ENCODE results near the gene RP2.

Gene RP2

GRCh38 chrX:46844913-46845312 is 8.1 kb downstream of the RP2 start:
- no peak for DNase-seq (ENCODE audit: low read depth)

- no peak for DNase-seq (ENCODE audit: low read depth)
Observed at GRCh38 chrX:46849933-46850332, 13.1 kb downstream of the RP2 start.

DNA sequence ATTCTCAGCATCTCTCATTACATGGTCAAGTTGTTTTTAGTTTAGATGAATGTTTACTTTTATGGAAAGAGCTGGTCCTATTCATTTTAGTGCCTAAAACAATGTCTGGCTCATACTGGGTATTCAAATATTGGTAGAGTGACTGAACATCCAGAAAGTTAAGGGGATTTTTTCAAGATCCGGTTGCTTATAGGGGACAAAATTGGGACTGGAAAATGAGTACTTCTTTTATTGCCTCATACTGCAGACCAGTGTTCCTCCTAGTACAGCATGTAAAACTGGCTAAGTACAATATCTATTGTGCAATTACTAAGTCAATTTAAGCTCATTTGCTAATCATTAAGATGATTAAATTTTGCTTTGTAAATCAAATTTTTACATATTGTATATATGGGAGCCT is 13.9 kb downstream of the RP2 start:
- DNase-seq (ENCODE audit: low read depth): no peak

- DNase-seq (ENCODE audit: low read depth): no peak
Observed at GRCh38 chrX:46856483-46856882, 19.6 kb downstream of the RP2 start.

- no peak for DNase-seq (ENCODE audit: low read depth)
Observed at GRCh38 chrX:46860557-46860956, 23.7 kb downstream of the RP2 start.

- no peak for DNase-seq (ENCODE audit: low read depth)
Observed at GRCh38 chrX:46863072-46863471, 26.2 kb downstream of the RP2 start.

- no peak for DNase-seq (ENCODE audit: low read depth)
Observed at GRCh38 chrX:46864606-46865005, 27.8 kb downstream of the RP2 start.

DNA sequence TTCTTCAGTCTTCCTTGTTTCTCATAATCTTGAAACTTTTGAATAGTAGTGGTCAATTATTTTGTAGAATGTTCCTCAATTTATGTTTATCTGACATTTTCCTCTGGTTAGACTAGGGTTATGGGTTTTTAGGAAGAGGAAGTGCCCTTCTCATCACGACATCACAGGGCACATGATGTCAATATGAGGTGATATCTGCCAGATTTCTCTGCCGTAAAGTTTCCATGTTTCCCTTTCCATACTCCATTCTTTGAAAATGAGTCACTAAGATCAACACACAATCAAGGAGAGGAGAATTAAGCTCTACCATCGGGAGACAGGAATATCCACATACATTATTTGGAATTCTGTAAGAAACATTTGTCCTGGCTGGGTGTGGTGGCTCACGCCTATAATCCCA is 28.4 kb downstream of the RP2 start:
- DNase-seq (ENCODE audit: low read depth): peak; percentile 15

- DNase-seq (ENCODE audit: low read depth): no peak
Observed at GRCh38 chrX:46866726-46867125, 29.9 kb downstream of the RP2 start.

DNA sequence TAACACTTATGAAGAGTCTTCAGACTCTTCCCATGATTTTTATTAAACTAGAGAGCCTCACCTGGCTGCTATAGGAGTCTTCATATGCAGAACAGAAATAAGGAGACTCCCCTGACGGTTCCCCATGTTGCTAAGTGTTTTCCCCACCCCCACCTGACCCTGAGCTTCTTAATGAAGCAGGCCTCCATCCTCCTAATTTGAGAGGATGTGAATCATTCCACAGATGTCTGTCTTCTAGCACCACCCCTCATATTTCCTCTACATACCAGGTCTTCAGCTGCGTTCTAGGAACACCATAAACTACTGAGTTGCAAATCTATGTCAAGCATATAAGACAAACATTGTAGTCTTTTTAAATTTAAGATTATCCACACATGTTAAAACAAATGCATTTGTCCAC is 36.9 kb downstream of the RP2 start:
- DNase-seq (ENCODE audit: low read depth): no peak

GRCh38 chrX:46876901-46877300 is 40.1 kb downstream of the RP2 start:
- DNase-seq (ENCODE audit: low read depth): peak; percentile 7

DNA sequence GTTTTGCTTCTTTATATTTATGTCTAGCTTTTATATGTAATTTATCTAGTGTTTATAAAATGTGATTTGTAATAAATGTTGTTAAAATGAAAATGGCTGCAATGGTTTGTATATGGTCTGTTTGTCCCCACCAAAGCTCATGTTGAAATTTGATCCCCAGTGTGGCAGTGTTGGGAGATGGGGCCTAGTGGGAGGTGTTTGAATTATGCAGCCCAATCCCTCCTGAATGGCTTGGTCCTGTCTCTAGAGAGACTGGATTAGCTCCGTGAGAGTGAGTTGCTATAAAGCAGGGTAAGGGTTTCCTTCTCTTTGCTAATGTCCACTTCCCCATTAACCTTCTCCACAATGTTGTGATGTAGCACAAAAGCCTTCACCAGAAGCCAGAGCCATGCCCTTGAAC is 45.4 kb downstream of the RP2 start:
- DNase-seq (ENCODE audit: low read depth): no peak

DNA sequence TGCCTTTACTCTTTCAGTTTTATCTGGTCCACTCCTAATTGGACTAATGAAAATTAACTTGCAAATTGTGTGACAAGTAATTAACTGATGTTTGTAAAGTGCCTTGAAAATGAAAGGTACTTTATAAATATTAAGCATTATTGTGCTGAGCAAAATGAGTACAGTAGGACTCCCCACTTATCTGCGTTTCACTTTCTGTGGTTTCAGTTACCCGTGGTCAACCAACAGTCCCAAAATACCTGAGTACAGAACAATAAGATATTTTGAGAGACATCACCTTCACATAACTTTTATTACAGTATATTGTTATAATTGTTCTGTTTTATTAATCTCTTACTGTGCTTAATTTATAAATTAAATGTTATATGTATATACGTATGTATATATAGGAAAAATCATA is 48.0 kb downstream of the RP2 start:
- no peak for DNase-seq (ENCODE audit: low read depth)

DNA sequence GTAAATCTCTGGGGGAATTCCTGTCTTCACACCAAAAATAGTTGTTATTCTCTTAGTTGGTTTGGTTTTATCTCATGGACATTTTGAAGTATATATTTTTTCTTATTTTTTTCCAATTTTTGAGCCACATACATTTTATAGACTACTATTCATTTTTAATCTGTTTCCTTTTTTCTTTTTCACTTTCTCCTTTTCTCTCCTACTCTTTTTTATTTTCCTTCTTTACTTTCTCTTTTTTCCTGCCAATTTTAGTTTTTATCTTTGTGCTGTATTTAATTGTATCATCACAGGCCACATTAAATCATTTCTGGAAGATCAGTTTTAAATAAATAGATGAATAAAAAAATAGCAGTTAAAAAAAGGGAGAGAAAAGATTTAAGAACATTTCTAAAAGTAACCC is 61.4 kb downstream of the RP2 start:
- no peak for DNase-seq (ENCODE audit: low read depth)

GRCh38 chrX:46903458-46904242 is 66.8 kb downstream of the RP2 start:
- no peak for DNase-seq (ENCODE audit: low read depth)

- DNase-seq (ENCODE audit: low read depth): no peak
Observed at GRCh38 chrX:46904626-46905025, 67.8 kb downstream of the RP2 start.

- no peak for DNase-seq (ENCODE audit: low read depth)
Observed at GRCh38 chrX:46910415-46910814, 73.6 kb downstream of the RP2 start.

DNA sequence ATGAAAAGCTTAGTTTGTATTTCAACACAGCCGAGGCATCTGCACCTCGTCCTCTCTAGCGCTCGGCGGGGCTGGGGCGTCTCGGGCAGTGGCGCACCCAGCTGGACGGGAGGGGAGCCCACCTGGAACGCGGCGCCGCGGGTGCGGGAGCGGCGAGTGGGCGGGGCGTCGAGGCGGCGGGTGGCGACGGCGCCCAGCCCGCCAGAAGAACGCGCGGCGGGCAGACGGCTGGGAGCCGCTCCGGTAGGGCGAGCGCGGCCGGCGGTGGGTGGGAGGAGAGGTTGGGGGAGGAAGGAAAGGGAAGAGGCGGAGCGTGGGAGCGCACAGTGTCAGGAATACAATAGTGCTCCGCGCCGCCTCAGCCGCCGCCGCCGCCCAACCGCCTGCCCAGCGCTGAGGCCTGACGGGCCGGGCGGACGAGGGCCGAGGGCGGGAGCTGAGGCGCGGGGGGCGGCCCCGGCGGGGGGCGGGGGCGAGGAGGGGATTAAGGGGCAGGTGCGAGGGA is 75.3 kb downstream of the RP2 start, which contains the start of gene JADE3:
JADE3 (plus strand) TSS at position 324 of the 505 bp plus-strand sequence. CDS start 72,474 bp downstream, outside the sequence.
- no peak for DNase-seq (ENCODE audit: low read depth)

- no peak for DNase-seq (ENCODE audit: low read depth)
Observed at GRCh38 chrX:46912603-46913491, 76.0 kb downstream of the RP2 start.

DNA sequence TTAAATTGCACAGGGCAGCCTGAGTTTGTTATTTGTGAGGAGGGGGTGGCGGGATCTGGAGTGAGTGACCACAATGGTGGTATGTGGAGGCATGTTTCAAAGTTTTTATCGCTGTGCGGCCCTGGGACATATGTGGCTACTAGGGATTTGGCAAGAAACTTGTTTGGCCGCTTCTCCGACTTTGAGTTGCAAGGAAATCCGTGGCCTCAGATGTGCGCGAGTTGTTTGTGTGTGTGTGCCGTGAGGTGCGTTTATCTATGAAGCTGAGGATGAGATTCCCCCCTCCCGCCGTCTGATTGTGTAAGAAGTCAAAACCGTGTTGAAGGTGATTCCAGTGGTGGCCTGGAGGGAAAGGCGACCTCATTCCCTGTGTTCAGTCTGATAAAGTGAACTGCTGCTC is 76.8 kb downstream of the RP2 start:
- DNase-seq (ENCODE audit: low read depth): no peak

DNA sequence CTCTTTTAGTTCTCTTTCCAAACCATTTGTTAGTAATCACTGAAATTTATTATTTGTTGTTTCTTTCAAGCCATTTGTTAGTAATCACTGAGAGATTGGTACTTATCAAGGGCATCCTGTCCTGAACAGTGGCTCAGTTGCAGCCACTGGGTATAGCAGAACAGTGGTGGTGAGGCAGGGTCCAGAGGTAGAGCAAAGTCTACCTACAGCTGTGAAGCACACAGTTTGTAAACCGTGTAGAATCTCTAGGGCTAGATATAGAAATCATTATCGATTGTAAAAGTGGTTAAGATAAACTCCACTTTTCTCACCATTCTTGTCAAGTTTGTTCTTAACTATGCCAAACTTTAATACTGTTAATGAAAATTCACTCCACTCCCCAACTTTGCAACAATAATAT is 79.4 kb downstream of the RP2 start:
- DNase-seq (ENCODE audit: low read depth): no peak

DNA sequence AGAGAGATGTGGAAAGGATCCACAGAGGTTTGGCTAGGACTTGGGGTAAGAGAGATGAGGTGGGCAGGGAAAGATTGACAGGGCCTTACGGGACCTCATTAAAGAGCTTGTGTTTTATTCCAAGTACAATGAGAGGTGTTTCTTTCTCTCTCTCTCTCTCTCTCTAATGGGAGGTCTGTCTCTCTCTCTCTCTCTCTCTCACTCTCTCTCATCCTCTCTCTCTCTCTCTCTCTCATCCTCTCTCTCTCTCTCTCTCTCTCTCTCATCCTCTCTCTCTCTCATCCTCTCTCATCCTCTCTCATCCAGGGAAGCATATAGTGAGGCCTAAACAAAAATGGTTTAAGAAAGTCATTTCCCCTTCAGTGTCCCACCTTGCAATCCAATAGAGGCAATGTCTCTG is 80.8 kb downstream of the RP2 start:
- no peak for DNase-seq (ENCODE audit: low read depth)

- DNase-seq (ENCODE audit: low read depth): no peak
Observed at GRCh38 chrX:46918434-46918833, 81.6 kb downstream of the RP2 start.

Measured in GM04503 (cell line).